ENCODE results near the gene C1QTNF3.
"Not testable (repeated sequence)": the region's sequence is repeated elsewhere in the genome, so short reads cannot be mapped to it uniquely, and the experiment has no call there.

The C1QTNF3 gene, protein sequence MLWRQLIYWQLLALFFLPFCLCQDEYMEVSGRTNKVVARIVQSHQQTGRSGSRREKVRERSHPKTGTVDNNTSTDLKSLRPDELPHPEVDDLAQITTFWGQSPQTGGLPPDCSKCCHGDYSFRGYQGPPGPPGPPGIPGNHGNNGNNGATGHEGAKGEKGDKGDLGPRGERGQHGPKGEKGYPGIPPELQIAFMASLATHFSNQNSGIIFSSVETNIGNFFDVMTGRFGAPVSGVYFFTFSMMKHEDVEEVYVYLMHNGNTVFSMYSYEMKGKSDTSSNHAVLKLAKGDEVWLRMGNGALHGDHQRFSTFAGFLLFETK

DNA sequence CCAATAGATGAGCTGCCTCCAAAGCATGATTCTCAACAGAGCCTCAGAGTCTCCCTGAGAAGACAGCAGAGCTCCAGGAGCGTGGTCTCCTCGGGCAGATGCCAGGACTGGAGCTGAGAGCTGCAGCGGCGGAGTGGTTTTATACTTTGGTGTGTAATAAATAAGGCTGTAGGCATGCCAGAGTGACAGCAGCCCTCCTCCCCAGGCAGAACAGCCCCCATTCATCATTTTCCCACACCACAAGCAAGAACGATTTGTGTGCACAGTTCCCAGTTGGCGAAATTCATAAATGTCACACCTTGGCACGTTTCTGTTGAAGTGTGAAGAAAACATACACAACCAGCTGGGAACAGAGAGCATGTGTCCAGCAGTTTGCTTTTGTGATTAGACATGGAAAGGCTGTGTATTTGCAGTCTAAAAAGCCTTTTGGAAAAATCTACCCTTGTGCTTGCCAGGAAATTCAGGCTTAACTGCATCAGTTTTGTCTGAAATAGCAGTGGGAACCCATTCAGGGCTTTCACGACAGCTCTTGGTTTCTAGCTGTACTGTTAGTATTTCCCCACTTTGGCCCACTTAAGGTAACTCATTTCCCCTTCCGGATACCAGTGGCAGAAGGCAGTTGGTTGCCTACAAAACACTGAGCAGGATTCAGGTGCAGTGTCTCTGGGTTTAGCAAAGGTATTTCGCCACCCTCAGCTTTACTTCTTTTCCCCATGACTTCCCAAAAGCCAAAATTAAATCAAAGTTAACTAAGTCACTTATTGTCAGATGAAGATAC is at the start of gene C1QTNF3:
C1QTNF3 (minus strand) TSS at position 115 of the 778 bp plus-strand sequence; CDS start at position 27, 88 bp downstream.
- DNase-seq: peak; percentile 93

DNA sequence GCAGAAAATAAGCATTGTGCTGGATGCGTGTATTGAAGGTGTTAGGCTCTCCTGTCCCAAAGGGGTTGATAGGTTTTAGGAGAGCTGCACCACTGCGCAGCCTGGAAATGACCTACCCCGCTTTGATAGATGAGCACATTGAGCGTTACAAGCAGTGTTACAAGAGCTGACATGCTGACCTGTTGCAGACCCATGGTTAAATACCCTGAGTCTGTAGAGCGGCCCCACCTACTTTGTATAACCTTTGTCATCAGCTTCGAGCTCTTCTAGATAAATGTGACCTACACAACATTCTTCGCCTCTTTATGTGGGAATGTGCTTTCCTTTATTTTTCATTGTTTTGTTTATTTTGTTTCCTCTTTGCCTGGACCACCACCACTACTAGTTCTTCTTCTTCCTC is 48.0 kb upstream of the C1QTNF3 start:
- DNase-seq: not testable (repeated sequence)

DNA sequence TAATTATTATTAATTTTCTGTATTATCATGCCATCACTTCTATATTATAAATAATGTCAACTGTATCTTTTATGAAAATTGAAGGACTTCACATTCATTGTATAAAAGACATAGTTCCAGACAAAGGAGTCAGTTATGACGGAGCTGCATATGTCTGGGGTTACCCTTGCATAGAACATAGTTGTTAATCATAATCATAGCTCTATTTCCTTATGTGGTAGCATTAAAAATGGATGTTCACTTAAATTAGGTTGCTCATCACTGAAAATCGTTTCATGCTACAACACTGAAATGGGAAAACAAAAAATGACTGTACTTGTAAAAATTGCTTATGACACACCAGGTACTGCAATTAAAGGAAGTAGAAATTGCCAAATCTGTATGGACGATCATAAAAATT is 46.8 kb upstream of the C1QTNF3 start:
- DNase-seq: not testable (repeated sequence)

DNA sequence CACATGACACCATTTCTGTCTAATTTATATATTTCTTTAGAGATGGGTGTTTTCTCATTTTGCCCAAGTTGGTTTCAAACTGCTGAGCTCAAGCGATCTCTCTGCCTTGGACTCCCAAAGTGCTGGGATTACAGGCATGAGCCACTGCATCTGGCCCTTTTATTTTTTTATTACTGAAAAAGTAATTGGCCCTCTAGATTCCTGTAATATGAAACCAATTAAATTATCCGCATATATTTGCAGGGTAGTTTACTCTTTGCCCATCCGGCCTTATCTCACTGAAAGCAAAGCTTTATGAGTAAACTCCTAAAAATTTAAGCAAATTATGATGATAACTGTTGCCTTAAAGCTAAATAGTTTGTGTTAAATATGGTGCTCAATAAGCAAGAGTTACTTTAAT is 44.7 kb upstream of the C1QTNF3 start:
- DNase-seq: not testable (repeated sequence)

DNA sequence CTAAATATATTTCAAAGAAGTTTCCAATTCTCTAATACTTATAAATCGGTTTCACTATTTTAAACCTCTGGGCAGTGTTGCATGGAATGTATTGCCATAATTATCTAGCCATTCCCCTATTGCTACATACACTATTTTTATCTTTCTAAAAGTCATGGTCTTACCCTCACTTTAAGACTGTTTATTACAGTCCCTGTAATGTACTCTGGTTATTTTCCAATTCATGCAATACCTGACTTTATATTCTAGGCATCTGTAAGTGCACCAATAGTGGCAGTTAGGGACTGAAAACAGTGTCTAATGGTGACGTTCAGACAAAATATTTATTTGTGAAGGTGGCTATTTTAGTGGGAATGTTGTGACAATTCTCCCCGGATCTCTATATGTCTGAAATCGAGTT is 40.9 kb upstream of the C1QTNF3 start:
- DNase-seq: not testable (repeated sequence)

DNA sequence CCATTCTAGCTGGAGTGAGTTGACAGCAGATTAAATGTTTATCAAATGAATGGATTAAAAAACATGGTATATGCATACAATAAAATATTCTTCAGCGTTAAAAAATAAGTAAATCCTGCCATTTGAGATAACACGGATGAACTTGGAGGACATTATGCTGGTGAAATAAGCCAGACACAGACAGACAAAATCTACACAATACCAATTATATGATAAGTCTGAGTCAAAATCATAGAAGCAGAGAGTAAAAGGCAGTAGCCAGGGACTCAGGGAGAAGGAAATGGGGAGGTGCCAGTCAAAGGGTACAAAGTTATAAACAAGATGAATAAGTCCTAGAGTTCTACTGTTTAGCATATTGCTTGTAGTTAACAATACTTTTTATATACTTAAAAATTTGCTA is 36.5 kb upstream of the C1QTNF3 start:
- DNase-seq: not testable (repeated sequence)

DNA sequence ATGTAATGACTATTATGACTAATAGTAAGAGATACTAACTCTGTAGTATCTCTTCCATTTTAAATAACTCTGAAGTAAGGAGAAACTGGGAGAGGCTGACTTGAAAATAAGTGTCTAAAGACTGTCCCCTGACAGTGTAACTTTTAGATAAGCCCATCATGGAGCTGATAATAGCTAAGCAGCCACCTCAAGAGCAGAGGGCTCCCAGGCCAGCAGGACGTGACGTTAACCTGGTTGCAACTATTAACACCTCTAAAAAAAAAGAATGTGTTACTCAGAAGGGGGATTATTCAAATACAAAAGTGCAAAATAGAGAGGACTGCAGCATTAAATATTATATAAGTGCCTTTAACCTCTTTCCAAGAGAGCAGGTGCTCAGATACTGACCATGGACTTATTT is 34.6 kb upstream of the C1QTNF3 start:
- DNase-seq: not testable (repeated sequence)

DNA sequence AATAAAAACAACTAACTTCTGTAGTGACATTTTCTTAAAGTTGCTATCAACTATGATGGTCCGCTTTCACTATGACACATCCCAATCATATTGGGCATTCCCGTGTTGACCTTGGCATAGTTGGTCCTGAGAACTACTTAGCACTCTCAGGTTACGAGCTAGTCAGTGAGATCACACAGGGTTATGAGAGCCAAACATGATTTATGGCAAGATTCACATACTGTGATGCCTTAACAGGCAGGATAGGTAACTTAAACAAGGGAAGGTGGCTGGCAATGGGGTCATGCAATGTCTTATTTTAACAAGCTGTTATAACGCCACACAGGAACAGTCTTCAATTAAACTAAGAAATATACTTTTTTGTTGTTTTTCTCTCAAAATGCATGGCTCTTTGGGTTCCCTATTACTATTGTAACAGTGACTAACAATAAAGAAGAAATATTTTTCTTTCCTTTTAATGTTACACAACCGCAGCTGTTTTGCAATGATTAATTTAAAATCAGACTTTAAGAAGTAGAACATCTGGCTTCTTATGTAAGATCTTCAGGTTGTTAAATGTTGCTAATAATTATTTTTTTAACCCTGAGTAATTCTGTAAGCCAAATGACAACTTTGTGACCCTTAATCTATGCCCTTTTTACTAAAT is 33.8 kb upstream of the C1QTNF3 start:
- not testable (repeated sequence) for DNase-seq

DNA sequence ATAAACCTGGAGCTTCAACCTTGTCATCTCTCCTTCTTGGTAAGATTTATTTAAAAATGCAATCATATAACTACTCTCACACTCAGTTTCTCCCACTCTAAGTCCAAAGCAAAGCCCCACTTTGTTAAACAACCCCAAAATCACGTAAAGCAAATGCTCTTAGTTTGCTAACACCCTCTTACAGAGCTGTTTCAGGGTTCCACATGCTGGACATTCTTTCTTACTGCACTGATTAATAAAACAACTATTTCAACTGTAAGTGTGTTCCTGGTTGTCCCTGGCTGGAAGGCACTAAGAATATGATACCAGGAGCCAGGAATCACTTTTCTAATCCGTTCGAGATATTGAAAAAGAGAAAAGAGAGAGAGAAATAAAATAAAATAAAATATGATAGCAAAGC is 31.5 kb upstream of the C1QTNF3 start:
- not testable (repeated sequence) for DNase-seq

DNA sequence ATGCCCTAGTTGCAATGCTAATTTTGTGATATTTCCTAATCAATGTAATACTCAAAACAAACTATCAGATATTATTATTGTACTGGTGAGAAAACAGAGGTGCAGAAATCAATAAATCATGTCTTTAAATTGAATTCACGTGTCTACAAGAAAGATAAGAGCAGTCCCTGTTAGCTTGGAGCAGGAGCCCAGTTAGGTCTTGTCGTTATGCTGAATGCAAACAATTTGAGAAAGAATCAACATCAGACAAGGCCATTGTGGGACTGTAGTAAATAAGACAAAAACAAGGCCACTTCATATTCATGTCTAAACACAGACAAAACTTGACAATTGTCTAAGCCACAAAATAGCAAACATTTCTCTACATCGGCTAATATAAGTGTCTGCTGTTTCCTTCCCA is 31.1 kb upstream of the C1QTNF3 start:
- DNase-seq: not testable (repeated sequence)

DNA sequence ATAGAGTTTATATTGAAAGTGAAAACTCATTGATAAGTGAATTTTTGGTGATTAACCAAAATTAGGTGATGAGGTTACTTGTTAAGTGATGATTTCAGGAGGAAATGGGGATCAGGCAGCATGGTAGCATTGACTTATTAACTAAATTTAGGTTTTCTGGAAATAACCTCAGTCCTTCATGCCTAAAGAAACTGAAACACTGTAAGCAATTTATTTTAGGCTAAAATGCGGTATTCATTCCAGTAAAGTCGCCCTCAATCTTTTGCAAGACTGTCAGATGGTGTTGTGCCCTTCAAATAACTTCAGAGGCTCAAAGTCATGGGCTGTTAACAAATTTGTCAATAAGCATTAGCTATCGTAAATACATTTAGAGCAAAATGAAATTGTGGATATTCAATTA is 27.6 kb upstream of the C1QTNF3 start:
- not testable (repeated sequence) for DNase-seq

DNA sequence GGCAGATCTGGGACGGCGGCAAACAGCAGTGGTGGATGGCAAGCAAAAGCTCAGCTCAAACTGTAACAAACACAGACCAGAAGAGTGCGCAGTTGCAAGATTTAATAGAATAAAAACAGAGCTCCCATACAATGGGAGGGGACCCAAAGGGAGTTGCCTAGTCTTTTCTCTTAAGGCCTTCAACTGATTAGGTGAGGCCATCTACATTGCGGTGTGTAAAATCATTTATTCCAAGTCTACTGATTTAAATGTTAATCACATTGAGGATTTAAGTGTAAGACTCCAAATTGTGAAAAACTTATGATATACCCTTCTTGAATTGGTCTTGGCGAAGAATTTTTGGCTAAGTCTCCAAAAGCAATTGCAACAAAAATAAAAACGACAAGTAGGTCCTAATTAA is 21.6 kb upstream of the C1QTNF3 start:
- no peak for DNase-seq

DNA sequence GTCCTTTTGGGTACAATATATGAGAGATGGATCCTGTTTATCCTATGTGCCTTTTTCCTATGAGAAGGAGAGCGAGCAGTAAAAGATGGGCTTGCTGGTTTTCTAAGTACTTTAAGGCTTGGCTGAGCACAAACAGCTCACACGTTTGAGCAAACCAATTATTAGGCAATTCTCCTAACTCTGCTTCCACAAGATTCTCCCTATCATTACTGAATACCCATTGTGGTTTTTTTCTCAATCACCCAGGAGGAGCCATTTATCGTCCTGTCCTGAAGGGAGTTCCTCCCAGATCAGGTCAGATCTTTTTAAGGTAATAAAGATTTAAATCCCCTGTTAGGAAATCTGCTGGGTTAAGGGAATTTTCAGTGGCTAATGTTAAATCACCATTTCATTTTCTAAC is 19.4 kb upstream of the C1QTNF3 start:
- DNase-seq: no peak

DNA sequence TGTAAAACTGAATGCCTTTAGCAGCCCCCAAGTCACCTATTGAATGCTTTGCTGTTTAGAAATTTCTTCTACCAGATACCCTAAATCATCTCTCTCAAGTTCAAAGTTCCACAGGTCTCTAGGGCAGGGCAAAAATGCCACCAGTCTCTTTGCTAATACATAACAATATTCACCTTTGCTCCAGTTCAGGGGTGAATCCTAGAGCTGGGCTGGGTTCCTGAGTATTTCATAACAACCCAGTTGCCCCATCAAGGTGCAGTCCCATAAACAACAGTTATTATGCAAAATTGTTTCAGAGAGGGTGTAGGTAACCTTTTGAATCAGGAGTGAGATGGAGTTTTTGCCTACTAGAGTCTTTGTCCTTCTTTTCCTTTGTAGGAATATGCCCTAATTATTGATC is 19.0 kb upstream of the C1QTNF3 start:
- no peak for DNase-seq

DNA sequence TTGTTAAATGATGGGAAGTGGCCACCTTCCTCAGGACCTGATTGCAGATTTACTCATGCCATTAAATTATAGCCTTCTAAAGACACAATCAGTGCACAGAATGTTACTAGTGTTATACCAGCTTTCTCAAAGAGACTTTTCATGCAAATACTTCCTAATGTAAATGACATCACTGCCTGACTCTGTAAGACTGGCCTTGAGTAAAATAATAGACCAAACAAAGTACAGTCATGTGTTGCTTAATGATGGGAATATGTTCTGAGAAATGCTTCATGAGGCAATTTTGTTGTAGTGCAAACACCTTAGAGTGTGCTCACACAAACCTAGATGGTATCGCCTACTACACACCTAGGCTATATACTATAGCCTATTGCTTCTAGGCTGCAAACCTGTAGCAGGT is 17.0 kb upstream of the C1QTNF3 start:
- no peak for DNase-seq

DNA sequence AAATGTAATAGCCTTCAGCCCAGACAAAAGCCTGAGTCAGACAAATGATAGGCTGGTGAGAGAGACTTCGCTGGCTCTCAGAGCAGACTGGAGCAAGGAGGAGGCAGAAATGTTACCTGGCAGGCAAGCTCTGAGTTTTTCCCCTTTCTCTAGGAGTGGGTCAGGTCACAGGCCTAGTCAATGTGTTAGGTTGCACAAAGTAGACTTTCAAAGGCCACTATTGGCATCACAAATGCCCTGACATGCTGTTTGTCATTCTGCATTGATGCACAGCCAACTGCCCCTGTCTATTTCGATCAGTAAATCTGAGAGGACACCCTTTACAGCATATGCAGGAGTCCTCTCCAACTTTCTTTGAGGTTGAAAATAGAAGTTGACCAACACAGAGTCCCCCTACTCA is 15.5 kb upstream of the C1QTNF3 start:
- DNase-seq: no peak

DNA sequence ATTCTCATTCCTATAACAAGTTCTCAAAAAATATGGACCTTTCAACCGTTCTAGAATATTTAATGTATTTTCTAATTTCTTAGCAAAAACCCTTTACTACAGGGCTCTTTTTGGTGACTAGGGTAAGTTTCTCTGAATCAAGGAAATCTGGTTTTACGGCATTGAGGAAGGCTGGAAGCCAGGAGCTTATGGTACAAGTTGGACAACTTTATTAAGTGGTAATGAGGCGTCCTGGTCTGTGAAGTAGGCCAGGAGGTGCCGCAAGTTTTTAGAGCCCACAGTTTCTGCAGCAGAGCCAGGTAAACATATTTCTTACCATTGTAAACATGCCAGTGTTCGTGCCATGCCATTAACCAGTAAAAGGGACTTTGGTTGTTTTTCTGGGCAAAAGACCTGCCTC is 14.6 kb upstream of the C1QTNF3 start:
- DNase-seq: no peak

DNA sequence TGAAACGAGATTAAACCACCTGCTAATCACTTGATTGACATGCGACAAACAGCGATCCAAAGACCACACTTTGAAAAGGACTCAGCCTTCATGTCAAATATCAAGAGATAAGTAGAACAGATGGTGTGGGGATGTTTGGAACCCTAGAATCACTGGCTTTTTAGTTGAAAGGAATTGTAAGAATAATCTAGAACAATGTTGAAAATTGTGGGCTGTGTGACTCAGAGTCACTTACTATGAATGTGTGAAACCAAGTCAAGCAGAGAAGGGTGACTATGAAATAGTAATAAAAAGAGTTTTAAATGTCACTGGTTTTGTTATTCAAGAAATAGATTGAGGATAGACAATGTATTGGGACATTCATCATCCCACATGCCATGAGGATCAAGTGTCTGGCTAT is 14.1 kb upstream of the C1QTNF3 start:
- DNase-seq: no peak

DNA sequence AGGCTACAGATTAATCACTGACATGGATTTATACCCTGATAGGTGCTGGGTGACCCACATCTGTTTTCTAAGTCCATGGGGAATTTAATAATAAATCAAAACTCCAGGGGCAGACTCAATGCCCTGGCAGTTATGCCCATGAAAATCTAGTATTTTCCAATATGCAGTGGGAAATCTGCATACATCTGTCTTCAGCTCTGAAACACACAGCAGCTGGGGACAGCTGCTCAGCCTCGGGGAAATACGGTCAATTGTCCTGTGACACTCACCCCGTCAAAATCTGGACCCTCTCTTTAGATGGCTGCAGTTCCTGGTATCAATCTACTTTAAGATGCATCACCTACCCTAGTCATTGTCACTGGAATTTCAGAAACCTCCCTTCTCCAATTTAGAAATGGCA is 12.7 kb upstream of the C1QTNF3 start:
- no peak for DNase-seq

DNA sequence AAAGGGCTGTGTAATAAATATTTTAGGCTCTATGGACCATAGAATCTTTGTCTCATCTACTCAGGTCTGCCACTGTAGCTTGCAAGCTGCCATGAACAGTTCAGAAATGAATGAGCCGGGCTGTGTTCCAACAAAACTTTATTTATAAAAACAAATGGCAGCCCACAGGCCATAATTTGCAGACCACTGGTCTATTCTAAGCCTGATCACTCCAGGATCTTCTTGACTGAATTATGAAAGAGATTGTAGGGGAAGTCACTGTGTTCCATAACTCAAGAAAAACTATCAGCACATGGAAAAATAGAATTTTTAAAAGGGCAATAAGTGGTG is 11.4 kb upstream of the C1QTNF3 start:
- no peak for DNase-seq

DNA sequence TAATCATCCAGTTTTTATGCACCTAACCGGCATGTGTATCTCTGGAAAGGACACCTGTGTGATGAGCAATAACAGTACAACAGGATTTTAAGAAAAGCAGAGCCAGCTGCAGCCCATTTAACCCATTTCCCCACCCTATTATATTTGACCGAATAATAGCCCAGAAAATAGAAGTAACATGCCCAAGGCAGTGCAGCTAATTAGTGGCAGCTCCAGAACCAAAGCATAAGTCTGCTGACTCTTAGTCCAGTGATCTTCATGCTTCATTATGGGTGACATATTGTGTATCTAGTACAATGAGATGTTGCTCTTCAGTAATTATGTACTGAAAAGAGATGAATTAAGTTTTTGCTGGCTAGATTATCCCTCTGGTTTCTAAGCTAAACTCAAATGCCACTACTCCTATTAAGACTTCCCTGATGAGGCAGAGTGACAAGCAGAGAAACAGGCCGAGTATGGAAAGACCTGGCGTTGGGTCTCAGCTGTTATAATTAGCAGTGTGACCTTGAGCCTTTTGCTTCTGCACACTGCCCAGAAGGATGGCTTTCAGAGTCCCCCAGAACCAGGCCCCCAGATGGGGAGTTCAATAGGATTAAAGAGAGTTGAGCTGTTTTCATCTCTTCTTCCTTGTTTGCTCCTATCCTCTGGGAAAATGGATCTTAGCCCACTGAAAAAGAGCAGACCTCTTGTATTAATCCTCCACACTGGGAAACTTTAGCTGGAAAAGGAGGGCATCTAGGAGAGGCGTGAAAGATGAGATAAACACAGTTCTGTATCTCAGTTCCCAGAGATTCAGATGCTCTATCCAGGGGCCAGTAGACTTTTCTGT is 10.8 kb upstream of the C1QTNF3 start:
- DNase-seq: no peak

DNA sequence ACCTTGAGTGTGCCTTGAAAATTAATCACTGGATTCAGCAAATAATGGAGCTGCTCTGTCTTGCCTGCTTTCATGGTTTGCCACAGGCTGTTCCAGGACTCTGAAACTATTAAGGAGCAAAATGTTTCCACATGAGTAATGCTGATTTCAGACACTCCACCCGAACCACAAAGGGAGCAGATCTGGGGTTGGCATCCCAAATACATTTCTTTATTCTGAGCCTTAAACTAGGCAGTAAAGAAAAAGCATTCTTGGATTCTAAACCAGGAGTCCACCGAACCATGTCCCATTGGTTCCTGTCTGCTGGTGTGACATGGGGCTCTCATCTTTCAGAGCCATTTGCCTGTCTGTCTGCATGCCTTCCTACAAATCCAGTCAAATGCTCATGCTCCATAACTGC is 10.1 kb upstream of the C1QTNF3 start:
- DNase-seq: no peak

DNA sequence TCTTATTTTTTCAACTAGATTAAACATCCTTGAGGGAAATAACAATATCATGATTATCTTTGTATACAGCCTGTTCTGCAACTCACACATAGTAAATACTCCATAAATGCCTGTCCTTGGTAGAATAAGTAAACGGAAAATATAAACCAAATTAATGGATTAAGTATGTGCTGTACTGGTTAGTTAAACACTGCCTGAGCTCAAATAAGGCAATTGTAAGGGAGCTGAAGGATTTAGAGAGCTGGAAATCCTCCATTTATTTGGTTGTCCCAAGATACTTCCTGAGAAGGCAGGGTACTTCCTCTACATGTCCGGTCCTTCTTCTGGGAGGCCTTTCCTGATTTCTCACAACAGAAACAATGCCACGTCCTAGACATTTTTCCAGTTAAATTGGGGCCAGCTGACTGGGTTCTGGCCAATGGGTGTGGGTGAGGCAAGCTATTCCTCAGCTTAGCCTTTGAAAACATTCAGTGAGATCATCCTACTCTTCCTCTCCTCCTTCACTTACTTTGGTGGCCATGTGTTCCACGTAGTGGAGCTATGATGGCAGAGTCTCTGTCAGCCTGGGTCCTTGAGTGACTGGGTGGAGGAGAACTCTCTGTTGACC is 8.5 kb upstream of the C1QTNF3 start:
- DNase-seq: no peak
